ENCODE data around the gene TAF11. TPM values are rescaled to one million over a fixed set of nuclear protein-coding genes. Genes with fewer than 3 reads are reported as not detected.
A peak's percentile ranks its signal among the peaks of the same experiment; 100 is the strongest.

TAF11 gene
- polyA plus RNA-seq, 3 donors, result 22.9 to 29.9 (median 26.0) TPM

GRCh38 chr6:34890533-34890925 is 2.7 kb upstream of the TAF11 start:
- Mint-ChIP-seq H3K4me3 (peak overlapping the region; percentile 99), H3K27ac (peak overlapping the region; percentile 86 to 98 (median 91)), H3K27me3 (ENCODE audit: low read depth in 3 of 3) (no peaks in the 10 kb centered on the region), H3K4me1 (peaks cover 44% of the 10 kb centered on the region), H3K36me3 (peaks cover 0 to 2% of the 10 kb centered on the region in 2 donors), H3K9me3 (no peaks in the 10 kb centered on the region)
- no peak for TF ChIP-seq CTCF (IDR thresholded peaks at IDR 0.05)
- Histone ChIP-seq H3K9ac (ENCODE audit: insufficient read depth, low read length, poor library complexity, severe bottlenecking) (peak overlapping the region; percentile 82), H3K4me3 (replicated peaks in 1 of 3; ENCODE audit: low read depth in 2 of 3, low read length in 3 of 3) (peak overlapping the region; percentile 84 to 97 (median 96)), H3K9me3 (replicated peaks in 1 of 2; ENCODE audit: control insufficient read depth in 1 of 2, insufficient read depth in 1 of 2, low read length in 2 of 2) (no peaks in the 10 kb centered on the region), H3K4me2 (replicated peaks; ENCODE audit: extremely low read depth, low read length, poor library complexity, severe bottlenecking) (peak overlapping the region; percentile 98), H3K36me3 (replicated peaks in 1 of 2; ENCODE audit: control insufficient read depth in 1 of 2, insufficient read depth in 2 of 2, low read length in 2 of 2) (no peaks in the 10 kb centered on the region), H4K20me1 (ENCODE audit: insufficient read depth, low read length) (peaks cover 30% of the 10 kb centered on the region), H2AFZ (ENCODE audit: insufficient read depth, low read depth, low read length, poor library complexity, severe bottlenecking) (peak overlapping the region; percentile 56), H3K4me1 (ENCODE audit: control insufficient read depth in 1 of 2, insufficient read depth in 2 of 2, low read length in 2 of 2) (peaks cover 26 to 45% of the 10 kb centered on the region in 2 donors), H3K79me2 (ENCODE audit: insufficient read depth, low read length) (peaks cover 90% of the 10 kb centered on the region), H3K27me3 (ENCODE audit: control insufficient read depth in 2 of 2, insufficient read depth in 2 of 2, low read length in 2 of 2) (no peaks in the 10 kb centered on the region), H3K27ac (ENCODE audit: low read depth in 1 of 2, low read length in 2 of 2) (peak overlapping the region; percentile 68 to 90)
- peak in 2 of 3 donors; percentile 32 to 51 for DNase-seq
- 4% methylated on average over 3 of the region's 7 CpGs for WGBS (ENCODE audit: insufficient coverage)
- intact Hi-C loops (cut with micrococcal nuclease), result no loop called here

- Histone ChIP-seq H3K4me1 (ENCODE audit: control insufficient read depth in 1 of 2, insufficient read depth in 2 of 2, low read length in 2 of 2) (peaks cover 26 to 41% of the 10 kb centered on the region in 2 donors), H3K9ac (ENCODE audit: insufficient read depth, low read length, poor library complexity, severe bottlenecking) (peak within 1 kb of the TSS; percentile 82), H3K27me3 (ENCODE audit: control insufficient read depth in 2 of 2, insufficient read depth in 2 of 2, low read length in 2 of 2) (no peaks in the 10 kb centered on the region), H4K20me1 (ENCODE audit: insufficient read depth, low read length) (peaks cover 19% of the 10 kb centered on the region), H2AFZ (ENCODE audit: insufficient read depth, low read depth, low read length, poor library complexity, severe bottlenecking) (peak within 1 kb of the TSS; percentile 86), H3K36me3 (replicated peaks in 1 of 2; ENCODE audit: control insufficient read depth in 1 of 2, insufficient read depth in 2 of 2, low read length in 2 of 2) (peaks cover 3 to 7% of the 10 kb centered on the region in 2 donors), H3K4me3 (replicated peaks in 1 of 3; ENCODE audit: low read depth in 2 of 3, low read length in 3 of 3) (peak within 1 kb of the TSS; percentile 84 to 97 (median 96)), H3K79me2 (ENCODE audit: insufficient read depth, low read length) (peaks cover 83% of the 10 kb centered on the region), H3K4me2 (replicated peaks; ENCODE audit: extremely low read depth, low read length, poor library complexity, severe bottlenecking) (peak within 1 kb of the TSS; percentile 98), H3K27ac (ENCODE audit: low read depth in 1 of 2, low read length in 2 of 2) (peak within 1 kb of the TSS; percentile 83 to 90), H3K9me3 (replicated peaks in 1 of 2; ENCODE audit: control insufficient read depth in 1 of 2, insufficient read depth in 1 of 2, low read length in 2 of 2) (no peaks in the 10 kb centered on the region)
- Mint-ChIP-seq H3K4me3 (peak within 1 kb of the TSS; percentile 99), H3K9me3 (peaks cover 0 to 5% (median 0%) of the 10 kb centered on the region in 7 donors), H3K36me3 (peaks cover 7 to 15% of the 10 kb centered on the region in 2 donors), H3K27ac (peak within 1 kb of the TSS; percentile 98 to 100 (median 98)), H3K27me3 (ENCODE audit: low read depth in 3 of 3) (no peaks in the 10 kb centered on the region), H3K4me1 (peaks cover 35% of the 10 kb centered on the region)
- WGBS (ENCODE audit: insufficient coverage), result under 1% methylated on average over 55 of the region's 60 CpGs
- intact Hi-C loops (cut with micrococcal nuclease), result loop anchor here (2.0 to 10.0 kb wide), 4 partner anchors 94 to 156 kb away; partner anchors contain the start of genes SNRPC (in 2 of the 2) and BLTP3A (in 1 of the 2)
- DNase-seq, result peak; percentile 51 to 74 (median 63)
- no peak for TF ChIP-seq CTCF (IDR thresholded peaks at IDR 0.05)
These were observed 1.2 kb upstream of the TAF11 start, which contains the start of gene ANKS1A for GRCh38 chr6:34888874-34889555. ANKS1A (plus strand) TSS chr6:34889255; CDS start chr6:34889403, 148 bp downstream.
